Endodermal cell (in vitro differentiated cells): ENCODE results near the gene HCAR1. TPM values are rescaled to one million over a fixed set of nuclear protein-coding genes. Genes with fewer than 3 reads are reported as not detected.
"Not testable (repeated sequence)": the region's sequence is repeated elsewhere in the genome, so short reads cannot be mapped to it uniquely, and the experiment has no call there.

Experiments
- DNase-seq: peaks from one replicate; pipeline ENCODE4 v3.0.0-alpha.2; 2017
- H3K27ac ChIP-seq: 2 replicates; pipeline ENCODE4 v1.5.1; 2013; ENCODE audit warnings: mild to moderate bottlenecking, low read depth, low read length, moderate library complexity
- H3K27me3 ChIP-seq: 2 replicates; pipeline ENCODE4 v1.6.1; 2013; ENCODE audit warnings: mild to moderate bottlenecking, low read length, moderate library complexity; ENCODE audit not compliant: insufficient read depth, control insufficient read depth, poor library complexity, severe bottlenecking
- H3K36me3 ChIP-seq: 2 replicates; pipeline ENCODE4 v1.7.0; 2013; ENCODE audit warnings: mild to moderate bottlenecking, low read length, moderate library complexity; ENCODE audit not compliant: control insufficient read depth, insufficient read depth
- H3K4me1 ChIP-seq: one replicate; pipeline ENCODE4 v1.7.0; 2013; ENCODE audit warnings: low read length; ENCODE audit not compliant: control insufficient read depth, insufficient read depth
- H3K4me3 ChIP-seq: 2 replicates; pipeline ENCODE4 v1.5.1; 2013; ENCODE audit warnings: mild to moderate bottlenecking, low read length, moderate library complexity
- H3K9ac ChIP-seq: 2 replicates; pipeline ENCODE4 v1.6.1; 2013; ENCODE audit warnings: mild to moderate bottlenecking, low read length, moderate library complexity; ENCODE audit not compliant: poor library complexity, severe bottlenecking; ENCODE audit errors: extremely low read depth
- H3K9me3 ChIP-seq: 2 replicates; pipeline ENCODE4 v1.6.1; 2013; ENCODE audit warnings: mild to moderate bottlenecking, low read length, moderate library complexity; ENCODE audit not compliant: control insufficient read depth
- H3K27ac Mint-ChIP-seq: 2 replicates; pipeline ENCODE4 v1.8.0; 2020; ENCODE audit warnings: mixed read lengths
- H3K27me3 Mint-ChIP-seq: 2 replicates; pipeline ENCODE4 v1.8.0; 2021; ENCODE audit warnings: mild to moderate bottlenecking, mixed read lengths; ENCODE audit not compliant: insufficient read depth
- H3K36me3 Mint-ChIP-seq: 2 replicates; pipeline ENCODE4 v1.8.0; 2020; ENCODE audit warnings: low read depth, mixed read lengths
- H3K4me1 Mint-ChIP-seq: 2 replicates; pipeline ENCODE4 v1.8.0; 2020; ENCODE audit warnings: mixed read lengths
- H3K4me3 Mint-ChIP-seq: 2 replicates; pipeline ENCODE4 v1.8.0; 2020; ENCODE audit warnings: mild to moderate bottlenecking, moderate library complexity, mixed read lengths
- H3K9me3 Mint-ChIP-seq: 2 replicates; pipeline ENCODE4 v1.8.0; 2020; ENCODE audit warnings: mild to moderate bottlenecking, mixed read lengths
- CTCF ChIP-seq: fragments of 200-600 bp; sonication (generic); conservative IDR thresholded peaks from 2 replicates; pipeline ENCODE4 v1.5.0; 2021; ENCODE audit warnings: antibody characterized with exemption, mild to moderate bottlenecking
- WGBS, 2 experiments: methylation state at CpG; one replicate each; pipeline versions ENCODE4 v1.1.5 to v1.1.7; 2013; ENCODE audit warnings: missing lambda C conversion rate in 2 of 2, mixed read lengths in 1 of 2; ENCODE audit not compliant: insufficient coverage in 1 of 2, insufficient read length in 1 of 2; 5-methylcytosine and 5-hydroxymethylcytosine counted together
- total RNA-seq, 2 donors: library from RNA; stranded (reverse); fragmentation: NEBNext Ultra II Directional in 1 of 2; extraction: Animal tissue kit (Norgen Biotek cat#: 25700) in 1 of 2; gene quantifications; 2 replicates in 1 of 2; 3 replicates in 1 of 2; pipeline ENCODE4 v1.2.1, GENCODE V29; 2021

Gene HCAR1
- total RNA-seq, 2 donors from 2014 or later = 0.04 TPM; not detected in 1

- WGBS, 2 experiments = 2 to 3% methylated on average over 4 of the region's 5 CpGs
- no peaks in the 10 kb centered on the region for H3K9me3 ChIP-seq
- TF ChIP-seq CTCF = no peak
- peak overlapping the region; percentile 95 for H3K27ac Mint-ChIP-seq
- H3K27ac ChIP-seq = no peak overlapping the region
- H3K27me3 Mint-ChIP-seq = no peaks in the 10 kb centered on the region
- peak overlapping the region; percentile 97 for H3K4me3 Mint-ChIP-seq
- DNase-seq = no peak
- no peaks in the 10 kb centered on the region for H3K27me3 ChIP-seq
- peak overlapping the region; percentile 90 for H3K9ac ChIP-seq
- H3K4me3 ChIP-seq = peak overlapping the region; percentile 95
- H3K36me3 ChIP-seq = peaks cover 47% of the 10 kb centered on the region
- peaks cover 2% of the 10 kb centered on the region for H3K9me3 Mint-ChIP-seq
- H3K36me3 Mint-ChIP-seq = peaks cover 44% of the 10 kb centered on the region
- H3K4me1 Mint-ChIP-seq = peaks cover 19% of the 10 kb centered on the region
- H3K4me1 ChIP-seq = peaks cover 8% of the 10 kb centered on the region
Observed at GRCh38 chr12:122753319-122753650, 22.6 kb upstream of the HCAR1 start.

- H3K27me3 Mint-ChIP-seq = no peaks in the 10 kb centered on the region
- Histone ChIP-seq H3K27ac (peak within 1 kb of the TSS; percentile 71), H3K4me1 (peaks cover 8% of the 10 kb centered on the region), H3K9me3 (no peaks in the 10 kb centered on the region), H3K36me3 (peaks cover 41% of the 10 kb centered on the region), H3K4me3 (peak within 1 kb of the TSS; percentile 95), H3K9ac (peak within 1 kb of the TSS; percentile 90), H3K27me3 (no peaks in the 10 kb centered on the region)
- DNase-seq = peak; percentile 100
- peak within 1 kb of the TSS; percentile 97 for H3K4me3 Mint-ChIP-seq
- 0% methylated on average over 39 to 73 of the region's 73 CpGs for WGBS, 2 experiments
- TF ChIP-seq CTCF = peak; percentile 90
- peaks cover 19% of the 10 kb centered on the region for H3K4me1 Mint-ChIP-seq
- H3K36me3 Mint-ChIP-seq = peaks cover 38% of the 10 kb centered on the region
- peak within 1 kb of the TSS; percentile 98 for H3K27ac Mint-ChIP-seq
- peaks cover 2% of the 10 kb centered on the region for H3K9me3 Mint-ChIP-seq
Observed at GRCh38 chr12:122752464-122753318, 22.0 kb upstream of the HCAR1 start, which contains the start of gene DENR. Gene DENR, plus strand, starts transcription at chr12:122752824. Its CDS starts 878 bp downstream, at chr12:122753702.

GRCh38 chr12:122750781-122751515 is 20.3 kb upstream of the HCAR1 start:
- H3K27me3 Mint-ChIP-seq, H3K9me3 ChIP-seq, H3K9me3 Mint-ChIP-seq, H3K4me1 ChIP-seq, H3K27me3 ChIP-seq: not testable (repeated sequence)
- WGBS, 2 experiments = 32 to 55% methylated on average over 15 to 17 of the region's 17 CpGs
- Mint-ChIP-seq H3K36me3 (peaks cover 23% of the 10 kb centered on the region), H3K4me1 (peaks cover 19% of the 10 kb centered on the region), H3K27ac (peak overlapping the region; percentile 98), H3K4me3 (peak overlapping the region; percentile 97)
- DNase-seq = peak; percentile 73
- Histone ChIP-seq H3K4me3 (peak overlapping the region; percentile 95), H3K9ac (peak overlapping the region; percentile 80), H3K27ac (peak overlapping the region; percentile 47), H3K36me3 (peaks cover 24% of the 10 kb centered on the region)
